Neural cell (in vitro differentiated cells): Measurements from ENCODE around the gene ELMO1.

Experiments
- CTCF ChIP-seq: fragments of 450-650 bp; IDR thresholded peaks from 2 replicates; pipeline ENCODE4 v1.5.1; 2014; ENCODE audit warnings: antibody characterized with exemption, mild to moderate bottlenecking, moderate library complexity; ENCODE audit not compliant: poor library complexity, severe bottlenecking
- EP300 ChIP-seq: fragments of 450-650 bp; conservative IDR thresholded peaks from 2 replicates; pipeline ENCODE4 v1.6.1; 2014; ENCODE audit warnings: antibody characterized with exemption, mild to moderate bottlenecking, moderate library complexity; ENCODE audit not compliant: poor library complexity, severe bottlenecking
- POLR2AphosphoS5 ChIP-seq: IDR thresholded peaks from 2 replicates; pipeline ENCODE4 v1.6.1; 2012
- RAD21 ChIP-seq: fragments of 450-650 bp; conservative IDR thresholded peaks from 2 replicates; pipeline ENCODE4 v1.6.1; 2014; ENCODE audit warnings: antibody characterized with exemption, mild to moderate bottlenecking, moderate library complexity
- TF ChIP-seq, protein P1 (sequence below): IDR thresholded peaks from 2 replicates; pipeline ENCODE4 v1.6.1; 2012; ENCODE audit warnings: borderline replicate concordance

DNA sequence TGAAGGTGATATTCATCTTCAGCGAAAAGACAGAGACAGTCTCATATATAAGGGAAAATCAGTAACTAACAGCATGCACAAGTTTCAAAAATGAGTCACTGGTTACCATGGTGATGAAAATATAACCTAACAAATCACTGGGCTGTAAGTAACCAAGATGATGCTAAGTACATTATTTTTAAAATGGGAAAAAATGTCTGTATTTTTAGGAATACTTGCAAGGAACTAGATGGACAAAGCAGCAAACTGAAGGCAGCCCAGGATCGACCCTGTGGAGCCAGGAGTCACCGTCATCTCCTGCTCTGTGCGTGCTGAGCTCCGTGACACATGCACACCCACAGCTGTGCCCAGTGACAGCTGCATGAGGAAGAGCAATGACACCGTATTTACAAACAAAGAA lies 137.3 kb downstream of the ELMO1 start:
- no peak for TF ChIP-seq POLR2AphosphoS5
- no peak for TF ChIP-seq CTCF
- TF ChIP-seq RAD21, result no peak
- TF ChIP-seq, protein P1, sequence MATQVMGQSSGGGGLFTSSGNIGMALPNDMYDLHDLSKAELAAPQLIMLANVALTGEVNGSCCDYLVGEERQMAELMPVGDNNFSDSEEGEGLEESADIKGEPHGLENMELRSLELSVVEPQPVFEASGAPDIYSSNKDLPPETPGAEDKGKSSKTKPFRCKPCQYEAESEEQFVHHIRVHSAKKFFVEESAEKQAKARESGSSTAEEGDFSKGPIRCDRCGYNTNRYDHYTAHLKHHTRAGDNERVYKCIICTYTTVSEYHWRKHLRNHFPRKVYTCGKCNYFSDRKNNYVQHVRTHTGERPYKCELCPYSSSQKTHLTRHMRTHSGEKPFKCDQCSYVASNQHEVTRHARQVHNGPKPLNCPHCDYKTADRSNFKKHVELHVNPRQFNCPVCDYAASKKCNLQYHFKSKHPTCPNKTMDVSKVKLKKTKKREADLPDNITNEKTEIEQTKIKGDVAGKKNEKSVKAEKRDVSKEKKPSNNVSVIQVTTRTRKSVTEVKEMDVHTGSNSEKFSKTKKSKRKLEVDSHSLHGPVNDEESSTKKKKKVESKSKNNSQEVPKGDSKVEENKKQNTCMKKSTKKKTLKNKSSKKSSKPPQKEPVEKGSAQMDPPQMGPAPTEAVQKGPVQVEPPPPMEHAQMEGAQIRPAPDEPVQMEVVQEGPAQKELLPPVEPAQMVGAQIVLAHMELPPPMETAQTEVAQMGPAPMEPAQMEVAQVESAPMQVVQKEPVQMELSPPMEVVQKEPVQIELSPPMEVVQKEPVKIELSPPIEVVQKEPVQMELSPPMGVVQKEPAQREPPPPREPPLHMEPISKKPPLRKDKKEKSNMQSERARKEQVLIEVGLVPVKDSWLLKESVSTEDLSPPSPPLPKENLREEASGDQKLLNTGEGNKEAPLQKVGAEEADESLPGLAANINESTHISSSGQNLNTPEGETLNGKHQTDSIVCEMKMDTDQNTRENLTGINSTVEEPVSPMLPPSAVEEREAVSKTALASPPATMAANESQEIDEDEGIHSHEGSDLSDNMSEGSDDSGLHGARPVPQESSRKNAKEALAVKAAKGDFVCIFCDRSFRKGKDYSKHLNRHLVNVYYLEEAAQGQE, result no peak
- TF ChIP-seq EP300, result no peak
